Measurements from ENCODE around the gene CACNA1I. TPM values are rescaled to one million over a fixed set of nuclear protein-coding genes. Genes with fewer than 3 reads are reported as not detected.

The CACNA1I gene
- polyA plus RNA-seq, 1 of the 3 experiments (the other 2 are of a cell fraction) = not detected

DNA sequence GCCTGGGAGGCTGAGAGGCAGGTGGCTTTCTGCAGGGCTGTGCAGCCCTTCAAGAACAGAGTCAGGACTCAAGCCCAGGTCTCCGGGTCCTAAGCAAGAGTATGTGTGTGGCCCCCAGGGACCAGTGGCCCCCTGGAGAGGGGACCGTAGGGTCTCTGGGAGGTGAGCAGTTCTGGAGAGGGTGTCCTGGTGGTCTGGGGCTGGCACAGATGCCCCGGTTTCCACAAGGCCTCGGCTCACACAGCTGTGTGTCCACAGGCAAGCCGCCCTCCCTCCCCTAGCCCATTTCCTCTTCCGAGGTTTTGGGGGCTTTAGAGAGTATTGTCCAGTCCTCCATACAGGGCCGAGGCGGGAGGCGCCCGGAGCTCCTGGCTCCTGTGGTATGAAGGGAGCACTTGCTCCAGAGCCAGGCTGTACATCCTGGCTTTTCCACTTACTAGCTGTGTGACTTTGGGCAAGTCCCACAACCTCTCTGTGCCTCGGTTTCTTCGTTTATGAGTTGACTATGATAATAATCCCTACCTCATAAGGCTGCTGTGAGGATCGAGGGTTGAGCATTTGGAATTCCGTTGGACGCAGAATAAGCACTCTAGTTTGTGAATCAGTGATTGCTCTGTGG lies 34.6 kb upstream of the CACNA1I start:
- Histone ChIP-seq H3K9me3 (no peaks in the 10 kb centered on the region), H3K9me2 (no peaks in the 10 kb centered on the region), H3K36me3 (replicated peaks in 1 of 2; ENCODE audit: control insufficient read depth in 1 of 2, insufficient read depth in 2 of 2, low read length in 1 of 2) (no peaks in the 10 kb centered on the region), H2AFZ (ENCODE audit: low read depth) (no peak overlapping the region), H3K27me3 (ENCODE audit: insufficient read depth) (no peaks in the 10 kb centered on the region), H4K20me1 (ENCODE audit: insufficient read depth) (no peaks in the 10 kb centered on the region), H3K79me2 (ENCODE audit: insufficient read depth) (peaks cover 14% of the 10 kb centered on the region), H3F3A (replicated peaks; ENCODE audit: insufficient read depth) (no peaks in the 10 kb centered on the region), H3K27ac (ENCODE audit: low read depth in 2 of 2, low read length in 1 of 2) (no peak overlapping the region), H3K9ac (no peak overlapping the region), H3K4me1 (ENCODE audit: control insufficient read depth in 1 of 2, insufficient read depth in 2 of 2, low read depth in 1 of 2, low read length in 1 of 2) (peaks cover 0 to 7% of the 10 kb centered on the region in 2 experiments; a peak in 1 of 4 replicates), H3K4me3 (ENCODE audit: low read depth in 2 of 2, low read length in 1 of 2) (no peak overlapping the region), H3K4me2 (no peak overlapping the region)
- ChIA-PET CTCF (interaction anchor here (1.3 to 3.9 kb wide), 5 partner anchors 42 to 636 kb away, joined by 3 to 62 read pairs (median 4); no protein-coding TSS in a partner anchor), POLR2A (interaction anchor here (0.6 to 1.5 kb wide), 2 partner anchors 501 to 635 kb away, joined by 3 to 7 read pairs; no protein-coding TSS in a partner anchor)
- TF ChIP-seq, protein P1, sequence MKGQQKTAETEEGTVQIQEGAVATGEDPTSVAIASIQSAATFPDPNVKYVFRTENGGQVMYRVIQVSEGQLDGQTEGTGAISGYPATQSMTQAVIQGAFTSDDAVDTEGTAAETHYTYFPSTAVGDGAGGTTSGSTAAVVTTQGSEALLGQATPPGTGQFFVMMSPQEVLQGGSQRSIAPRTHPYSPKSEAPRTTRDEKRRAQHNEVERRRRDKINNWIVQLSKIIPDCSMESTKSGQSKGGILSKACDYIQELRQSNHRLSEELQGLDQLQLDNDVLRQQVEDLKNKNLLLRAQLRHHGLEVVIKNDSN (IDR thresholded peaks at IDR 0.05; ENCODE audit: borderline replicate concordance, low read depth) = no peak
- TF ChIP-seq FOXJ3 (CRISPR knock-in tag; IDR thresholded peaks at IDR 0.05) = no peak
- no peak for TF ChIP-seq GATA2 (CRISPR knock-in tag; IDR thresholded peaks at IDR 0.05)
- DNase-seq = no peak
- 31% methylated on average over 3 of the region's 15 CpGs for WGBS (ENCODE audit: low lambda C conversion rate)

DNA sequence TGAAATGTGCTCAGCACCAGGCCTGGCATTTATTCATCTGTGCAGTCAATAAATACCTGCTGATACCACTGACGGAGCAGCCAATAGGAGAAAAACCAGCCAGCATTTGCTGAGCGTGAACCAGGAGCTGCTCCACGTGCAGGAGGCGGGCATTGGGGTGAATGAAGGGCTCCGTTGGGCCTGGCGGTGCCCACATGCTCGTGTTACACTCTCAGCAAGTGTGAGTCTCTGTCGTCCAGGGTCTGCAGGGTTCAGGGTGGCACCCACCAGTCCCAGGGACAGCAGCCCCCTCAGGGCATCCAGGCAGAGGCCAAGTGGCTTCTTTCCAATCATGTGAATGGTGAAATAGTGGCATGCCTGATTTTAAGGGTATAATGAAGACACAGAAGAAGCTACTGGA lies 33.8 kb upstream of the CACNA1I start:
- H3K4me3 ChIP-seq (ENCODE audit: low read depth in 2 of 2, low read length in 1 of 2) = no peak overlapping the region
- H4K20me1 ChIP-seq (ENCODE audit: insufficient read depth) = no peaks in the 10 kb centered on the region
- no peak overlapping the region for H3K4me2 ChIP-seq
- WGBS (ENCODE audit: low lambda C conversion rate) = no CpG with 5 or more reads among the region's 8 CpGs
- CTCF ChIA-PET = interaction anchor here (1.3 to 3.9 kb wide), 3 partner anchors 43 to 499 kb away, joined by 3 to 62 read pairs (median 24); no protein-coding TSS in a partner anchor
- H2AFZ ChIP-seq (ENCODE audit: low read depth) = no peak overlapping the region
- no peaks in the 10 kb centered on the region for H3K9me3 ChIP-seq
- no peaks in the 10 kb centered on the region; a peak in 1 of 4 replicates for H3K4me1 ChIP-seq (ENCODE audit: control insufficient read depth in 1 of 2, insufficient read depth in 2 of 2, low read depth in 1 of 2, low read length in 1 of 2)
- peaks cover 7% of the 10 kb centered on the region for H3K79me2 ChIP-seq (ENCODE audit: insufficient read depth)
- no peak overlapping the region for H3K9ac ChIP-seq
- no peaks in the 10 kb centered on the region for H3K36me3 ChIP-seq (replicated peaks in 1 of 2; ENCODE audit: control insufficient read depth in 1 of 2, insufficient read depth in 2 of 2, low read length in 1 of 2)
- no peaks in the 10 kb centered on the region for H3K27me3 ChIP-seq (ENCODE audit: insufficient read depth)
- no peaks in the 10 kb centered on the region for H3F3A ChIP-seq (replicated peaks; ENCODE audit: insufficient read depth)
- POLR2A ChIA-PET = interaction anchor here (0.6 kb wide), 2 partner anchors 10 to 635 kb away, joined by 3 to 4 read pairs; no protein-coding TSS in a partner anchor
- TF ChIP-seq, protein P1 (IDR thresholded peaks at IDR 0.05; ENCODE audit: borderline replicate concordance, low read depth) = no peak
- TF ChIP-seq, protein P2, sequence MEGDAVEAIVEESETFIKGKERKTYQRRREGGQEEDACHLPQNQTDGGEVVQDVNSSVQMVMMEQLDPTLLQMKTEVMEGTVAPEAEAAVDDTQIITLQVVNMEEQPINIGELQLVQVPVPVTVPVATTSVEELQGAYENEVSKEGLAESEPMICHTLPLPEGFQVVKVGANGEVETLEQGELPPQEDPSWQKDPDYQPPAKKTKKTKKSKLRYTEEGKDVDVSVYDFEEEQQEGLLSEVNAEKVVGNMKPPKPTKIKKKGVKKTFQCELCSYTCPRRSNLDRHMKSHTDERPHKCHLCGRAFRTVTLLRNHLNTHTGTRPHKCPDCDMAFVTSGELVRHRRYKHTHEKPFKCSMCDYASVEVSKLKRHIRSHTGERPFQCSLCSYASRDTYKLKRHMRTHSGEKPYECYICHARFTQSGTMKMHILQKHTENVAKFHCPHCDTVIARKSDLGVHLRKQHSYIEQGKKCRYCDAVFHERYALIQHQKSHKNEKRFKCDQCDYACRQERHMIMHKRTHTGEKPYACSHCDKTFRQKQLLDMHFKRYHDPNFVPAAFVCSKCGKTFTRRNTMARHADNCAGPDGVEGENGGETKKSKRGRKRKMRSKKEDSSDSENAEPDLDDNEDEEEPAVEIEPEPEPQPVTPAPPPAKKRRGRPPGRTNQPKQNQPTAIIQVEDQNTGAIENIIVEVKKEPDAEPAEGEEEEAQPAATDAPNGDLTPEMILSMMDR (IDR thresholded peaks at IDR 0.05) = no peak
- TF ChIP-seq JUND (IDR thresholded peaks at IDR 0.05) (no peak), ELF1 (IDR thresholded peaks at IDR 0.05) (no peak), GATA2 (CRISPR knock-in tag; IDR thresholded peaks at IDR 0.05) (no peak), MEF2A (IDR thresholded peaks at IDR 0.05; ENCODE audit: borderline replicate concordance, low read depth) (no peak), CHD2 (IDR thresholded peaks at IDR 0.05; ENCODE audit: low read length, partially characterized antibody) (no peak), NRF1 (IDR thresholded peaks at IDR 0.05; ENCODE audit: low read depth, low read length) (no peak), NFIC (IDR thresholded peaks at IDR 0.05; ENCODE audit: borderline replicate concordance) (no peak), TEAD4 (IDR thresholded peaks at IDR 0.05; ENCODE audit: borderline replicate concordance, insufficient read depth) (no peak), FOXM1 (IDR thresholded peaks at IDR 0.05; ENCODE audit: low read depth) (no peak), SIN3A (IDR thresholded peaks at IDR 0.05; ENCODE audit: borderline replicate concordance, low read depth, low read length) (no peak)
- TF ChIP-seq, protein P3, sequence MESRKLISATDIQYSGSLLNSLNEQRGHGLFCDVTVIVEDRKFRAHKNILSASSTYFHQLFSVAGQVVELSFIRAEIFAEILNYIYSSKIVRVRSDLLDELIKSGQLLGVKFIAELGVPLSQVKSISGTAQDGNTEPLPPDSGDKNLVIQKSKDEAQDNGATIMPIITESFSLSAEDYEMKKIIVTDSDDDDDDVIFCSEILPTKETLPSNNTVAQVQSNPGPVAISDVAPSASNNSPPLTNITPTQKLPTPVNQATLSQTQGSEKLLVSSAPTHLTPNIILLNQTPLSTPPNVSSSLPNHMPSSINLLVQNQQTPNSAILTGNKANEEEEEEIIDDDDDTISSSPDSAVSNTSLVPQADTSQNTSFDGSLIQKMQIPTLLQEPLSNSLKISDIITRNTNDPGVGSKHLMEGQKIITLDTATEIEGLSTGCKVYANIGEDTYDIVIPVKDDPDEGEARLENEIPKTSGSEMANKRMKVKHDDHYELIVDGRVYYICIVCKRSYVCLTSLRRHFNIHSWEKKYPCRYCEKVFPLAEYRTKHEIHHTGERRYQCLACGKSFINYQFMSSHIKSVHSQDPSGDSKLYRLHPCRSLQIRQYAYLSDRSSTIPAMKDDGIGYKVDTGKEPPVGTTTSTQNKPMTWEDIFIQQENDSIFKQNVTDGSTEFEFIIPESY (IDR thresholded peaks at IDR 0.05; ENCODE audit: borderline replicate concordance, low read depth) = no peak
- no peaks in the 10 kb centered on the region for H3K9me2 ChIP-seq
- H3K27ac ChIP-seq (ENCODE audit: low read depth in 2 of 2, low read length in 1 of 2) = no peak overlapping the region
- no peak for DNase-seq

Data from SK-N-SH (cell line).